ENCODE results near the gene HOXB9. TPM values are rescaled to one million over a fixed set of nuclear protein-coding genes. Genes with fewer than 3 reads are reported as not detected.

Gene HOXB9
- total and polyA plus RNA-seq, 7 experiments from 2014 or later = 0.12 to 0.24 (median 0.16) TPM; not detected in 4

- DNase-seq = no peak
- no peak overlapping the region for H3K27ac ChIP-seq (ENCODE audit: low read depth, low read length)
- H3K4me1 ChIP-seq (ENCODE audit: control insufficient read depth in 2 of 2, insufficient read depth in 2 of 2, low read length in 2 of 2) = peaks cover 0 to 12% of the 10 kb centered on the region in 2 donors
- intact Hi-C loops (cut with micrococcal nuclease) = loop anchor here in 1 of 2 donors (5.0 kb wide), 1 partner anchor 83 kb away; the partner anchor contains the start of gene HOXB13
- ChIA-PET POLR2A (no interaction called here), CTCF (no interaction called here)
- no peaks in the 10 kb centered on the region for H3K36me3 Mint-ChIP-seq
- H3K4me3 Mint-ChIP-seq = peak overlapping the region in 1 of 10 donors; percentile 4
- H3K27ac Mint-ChIP-seq = no peak overlapping the region
- peaks cover 15 to 33% (median 24%) of the 10 kb centered on the region in 7 donors for H3K4me1 Mint-ChIP-seq
- no peaks in the 10 kb centered on the region for H3K36me3 ChIP-seq (ENCODE audit: control insufficient read depth in 2 of 3, insufficient read depth in 3 of 3, low read length in 3 of 3)
- H3K27me3 Mint-ChIP-seq = peaks cover 77 to 97% (median 85%) of the 10 kb centered on the region in 5 donors
- ATAC-seq = no peak
- H3K4me3 ChIP-seq (ENCODE audit: low read length) = no peak overlapping the region
- peaks cover 0 to 3% (median 0%) of the 10 kb centered on the region in 11 donors for H3K9me3 Mint-ChIP-seq
- H3K9me3 ChIP-seq (ENCODE audit: control insufficient read depth in 2 of 3, low read length in 3 of 3) = no peaks in the 10 kb centered on the region
- H3K27me3 ChIP-seq (ENCODE audit: control insufficient read depth in 2 of 2, insufficient read depth in 2 of 2, low read length in 2 of 2) = peaks cover 0 to 47% of the 10 kb centered on the region in 2 donors
These were observed 18.0 kb upstream of the HOXB9 start for GRCh38 chr17:48644159-48644558.

GRCh38 chr17:48643697-48644012 lies 17.5 kb upstream of the HOXB9 start:
- no peaks in the 10 kb centered on the region for H3K9me3 ChIP-seq (ENCODE audit: control insufficient read depth in 2 of 3, low read length in 3 of 3)
- H3K27ac ChIP-seq (ENCODE audit: low read depth, low read length) = no peak overlapping the region
- POLR2A ChIA-PET = no interaction called here
- no peak overlapping the region for H3K4me3 ChIP-seq (ENCODE audit: low read length)
- peaks cover 77 to 97% (median 89%) of the 10 kb centered on the region in 5 donors for H3K27me3 Mint-ChIP-seq
- peaks cover 0 to 47% of the 10 kb centered on the region in 2 donors for H3K27me3 ChIP-seq (ENCODE audit: control insufficient read depth in 2 of 2, insufficient read depth in 2 of 2, low read length in 2 of 2)
- peaks cover 0 to 3% (median 0%) of the 10 kb centered on the region in 11 donors for H3K9me3 Mint-ChIP-seq
- no peak overlapping the region for H3K27ac Mint-ChIP-seq
- H3K36me3 Mint-ChIP-seq = no peaks in the 10 kb centered on the region
- H3K36me3 ChIP-seq (ENCODE audit: control insufficient read depth in 2 of 3, insufficient read depth in 3 of 3, low read length in 3 of 3) = no peaks in the 10 kb centered on the region
- H3K4me1 Mint-ChIP-seq = peaks cover 15 to 33% (median 24%) of the 10 kb centered on the region in 7 donors
- intact Hi-C loops (cut with micrococcal nuclease) = loop anchor here in 1 of 2 donors (5.0 kb wide), 1 partner anchor 84 kb away; the partner anchor contains the start of gene HOXB13
- CTCF ChIA-PET = no interaction called here
- H3K4me1 ChIP-seq (ENCODE audit: control insufficient read depth in 2 of 2, insufficient read depth in 2 of 2, low read length in 2 of 2) = peaks cover 0 to 12% of the 10 kb centered on the region in 2 donors
- ATAC-seq = no peak
- no peak for DNase-seq
- no peak overlapping the region for H3K4me3 Mint-ChIP-seq

GRCh38 chr17:48642843-48643696 lies 16.9 kb upstream of the HOXB9 start:
- H3K4me3 ChIP-seq (ENCODE audit: low read length) = no peak overlapping the region
- intact Hi-C loops (cut with micrococcal nuclease) = loop anchor here in 1 of 2 donors (5.0 kb wide), 1 partner anchor 84 kb away; the partner anchor contains the start of gene HOXB13
- Mint-ChIP-seq H3K36me3 (no peaks in the 10 kb centered on the region), H3K27ac (no peak overlapping the region), H3K4me1 (peaks cover 15 to 31% (median 20%) of the 10 kb centered on the region in 7 donors), H3K9me3 (peaks cover 0 to 3% (median 0%) of the 10 kb centered on the region in 11 donors), H3K4me3 (peak overlapping the region in 1 of 10 donors; percentile 49), H3K27me3 (peaks cover 78 to 97% (median 89%) of the 10 kb centered on the region in 5 donors)
- ATAC-seq (no peak), DNase-seq (no peak)
- H3K27me3 ChIP-seq (ENCODE audit: control insufficient read depth in 2 of 2, insufficient read depth in 2 of 2, low read length in 2 of 2) = peaks cover 0 to 47% of the 10 kb centered on the region in 2 donors
- H3K36me3 ChIP-seq (ENCODE audit: control insufficient read depth in 2 of 3, insufficient read depth in 3 of 3, low read length in 3 of 3) = no peaks in the 10 kb centered on the region
- POLR2A ChIA-PET = no interaction called here
- H3K27ac ChIP-seq (ENCODE audit: low read depth, low read length) = no peak overlapping the region
- H3K9me3 ChIP-seq (ENCODE audit: control insufficient read depth in 2 of 3, low read length in 3 of 3) = no peaks in the 10 kb centered on the region
- CTCF ChIA-PET = no interaction called here
- peaks cover 0 to 12% of the 10 kb centered on the region in 2 donors for H3K4me1 ChIP-seq (ENCODE audit: control insufficient read depth in 2 of 2, insufficient read depth in 2 of 2, low read length in 2 of 2)

GRCh38 chr17:48642059-48642842 lies 16.1 kb upstream of the HOXB9 start:
- H3K27ac Mint-ChIP-seq = no peak overlapping the region
- Histone ChIP-seq H3K36me3 (ENCODE audit: control insufficient read depth in 2 of 3, insufficient read depth in 3 of 3, low read length in 3 of 3) (no peaks in the 10 kb centered on the region), H3K27me3 (ENCODE audit: control insufficient read depth in 2 of 2, insufficient read depth in 2 of 2, low read length in 2 of 2) (peaks cover 0 to 45% of the 10 kb centered on the region in 2 donors), H3K4me3 (ENCODE audit: low read length) (no peak overlapping the region), H3K27ac (ENCODE audit: low read depth, low read length) (no peak overlapping the region), H3K9me3 (ENCODE audit: control insufficient read depth in 2 of 3, low read length in 3 of 3) (no peaks in the 10 kb centered on the region), H3K4me1 (ENCODE audit: control insufficient read depth in 2 of 2, insufficient read depth in 2 of 2, low read length in 2 of 2) (peaks cover 0 to 12% of the 10 kb centered on the region in 2 donors)
- peaks cover 0 to 3% (median 0%) of the 10 kb centered on the region in 11 donors for H3K9me3 Mint-ChIP-seq
- no peaks in the 10 kb centered on the region for H3K36me3 Mint-ChIP-seq
- ATAC-seq (no peak), DNase-seq (no peak)
- peaks cover 9 to 24% (median 15%) of the 10 kb centered on the region in 7 donors for H3K4me1 Mint-ChIP-seq
- intact Hi-C loops (cut with micrococcal nuclease) = loop anchor here in 1 of 2 donors (5.0 kb wide), 1 partner anchor 85 kb away; the partner anchor contains the start of gene HOXB13
- peak overlapping the region in 6 of 10 donors; percentile 25 to 52 (median 46) for H3K4me3 Mint-ChIP-seq
- ChIA-PET CTCF (no interaction called here), POLR2A (no interaction called here)
- H3K27me3 Mint-ChIP-seq = peaks cover 79 to 98% (median 89%) of the 10 kb centered on the region in 5 donors

- H3K9me3 ChIP-seq (ENCODE audit: control insufficient read depth in 2 of 3, low read length in 3 of 3) = no peaks in the 10 kb centered on the region
- DNase-seq (no peak), ATAC-seq (no peak)
- H3K27ac ChIP-seq (ENCODE audit: low read depth, low read length) = no peak overlapping the region
- CTCF ChIA-PET = no interaction called here
- no peaks in the 10 kb centered on the region for H3K36me3 ChIP-seq (ENCODE audit: control insufficient read depth in 2 of 3, insufficient read depth in 3 of 3, low read length in 3 of 3)
- H3K4me3 ChIP-seq (ENCODE audit: low read length) = no peak overlapping the region
- peaks cover 3 to 49% of the 10 kb centered on the region in 2 donors for H3K27me3 ChIP-seq (ENCODE audit: control insufficient read depth in 2 of 2, insufficient read depth in 2 of 2, low read length in 2 of 2)
- Mint-ChIP-seq H3K4me1 (peaks cover 8 to 25% (median 14%) of the 10 kb centered on the region in 7 donors), H3K4me3 (peak overlapping the region in 6 of 10 donors; percentile 17 to 52 (median 38)), H3K9me3 (peaks cover 0 to 2% (median 0%) of the 10 kb centered on the region in 11 donors), H3K27ac (no peak overlapping the region), H3K36me3 (no peaks in the 10 kb centered on the region), H3K27me3 (peaks cover 82 to 99% (median 91%) of the 10 kb centered on the region in 5 donors)
- intact Hi-C loops (cut with micrococcal nuclease) = loop anchor here in 1 of 2 donors (5.0 kb wide), 1 partner anchor 86 kb away; the partner anchor contains the start of gene HOXB13
- POLR2A ChIA-PET = no interaction called here
- peaks cover 0 to 12% of the 10 kb centered on the region in 2 donors for H3K4me1 ChIP-seq (ENCODE audit: control insufficient read depth in 2 of 2, insufficient read depth in 2 of 2, low read length in 2 of 2)
These were observed 15.4 kb upstream of the HOXB9 start for GRCh38 chr17:48641541-48642058.

GRCh38 chr17:48640858-48641180 lies 14.7 kb upstream of the HOXB9 start:
- no peaks in the 10 kb centered on the region for H3K36me3 Mint-ChIP-seq
- Histone ChIP-seq H3K9me3 (ENCODE audit: control insufficient read depth in 2 of 3, low read length in 3 of 3) (no peaks in the 10 kb centered on the region), H3K27me3 (ENCODE audit: control insufficient read depth in 2 of 2, insufficient read depth in 2 of 2, low read length in 2 of 2) (peaks cover 3 to 48% of the 10 kb centered on the region in 2 donors), H3K27ac (ENCODE audit: low read depth, low read length) (no peak overlapping the region), H3K36me3 (ENCODE audit: control insufficient read depth in 2 of 3, insufficient read depth in 3 of 3, low read length in 3 of 3) (no peaks in the 10 kb centered on the region), H3K4me3 (ENCODE audit: low read length) (no peak overlapping the region), H3K4me1 (ENCODE audit: control insufficient read depth in 2 of 2, insufficient read depth in 2 of 2, low read length in 2 of 2) (peaks cover 0 to 6% of the 10 kb centered on the region in 2 donors)
- ATAC-seq = no peak
- DNase-seq = no peak
- peaks cover 0 to 3% (median 0%) of the 10 kb centered on the region in 11 donors for H3K9me3 Mint-ChIP-seq
- ChIA-PET POLR2A (no interaction called here), CTCF (no interaction called here)
- no peak overlapping the region for H3K4me3 Mint-ChIP-seq
- intact Hi-C loops (cut with micrococcal nuclease) = loop anchor here in 1 of 2 donors (5.0 kb wide), 1 partner anchor 86 kb away; the partner anchor contains the start of gene HOXB13
- peaks cover 88 to 100% (median 94%) of the 10 kb centered on the region in 5 donors for H3K27me3 Mint-ChIP-seq
- H3K27ac Mint-ChIP-seq = no peak overlapping the region
- peaks cover 11 to 27% (median 18%) of the 10 kb centered on the region in 7 donors for H3K4me1 Mint-ChIP-seq

Measured in naive thymus-derived CD4-positive, alpha-beta T cell (primary cell).